GM12892 (cell line): ENCODE measurements around the gene TCEA2.

Experiments used
- DNase-seq: peaks from one replicate; pipeline ENCODE4 v3.0.0; 2011; ENCODE audit not compliant: insufficient read length
- FAIRE-seq: peaks from 2 replicates; lab custom pipeline; 2011; peaks lifted over from hg19 to GRCh38; lab: Jason Lieb, UNC
- POLR2A ChIP-seq: IDR thresholded peaks from 2 replicates; pipeline ENCODE4 v1.6.1; 2011; ENCODE audit warnings: low read depth, low read length, control low read depth
- POLR2AphosphoS5 ChIP-seq: IDR thresholded peaks from 2 replicates; pipeline ENCODE4 v1.6.1; 2011; ENCODE audit warnings: low read depth, low read length, control low read depth
- TAF1 ChIP-seq: IDR thresholded peaks from 2 replicates; pipeline ENCODE4 v1.6.1; 2011; ENCODE audit warnings: low read depth, mild to moderate bottlenecking, control low read depth, low read length, borderline replicate concordance

TCEA2 gene

GRCh38 chr20:64052326-64052722 lies 10.7 kb upstream of the TCEA2 start:
- no peak for DNase-seq
- FAIRE-seq: no peak
- TF ChIP-seq TAF1 (no peak), POLR2AphosphoS5 (no peak), POLR2A (no peak)

GRCh38 chr20:64052987-64053840 lies 9.8 kb upstream of the TCEA2 start:
- no peak for FAIRE-seq
- TF ChIP-seq POLR2AphosphoS5 (no peak), POLR2A (no peak), TAF1 (no peak)
- DNase-seq: no peak

- no peak for DNase-seq
- no peak for TF ChIP-seq TAF1
- TF ChIP-seq POLR2A: no peak
- TF ChIP-seq POLR2AphosphoS5: no peak
- FAIRE-seq: no peak
Measured at GRCh38 chr20:64053841-64054661, 8.9 kb upstream of the TCEA2 start.

GRCh38 chr20:64055396-64055892 lies 7.6 kb upstream of the TCEA2 start:
- FAIRE-seq (no peak), DNase-seq (no peak)
- no peak for TF ChIP-seq POLR2A
- TF ChIP-seq POLR2AphosphoS5: no peak
- TF ChIP-seq TAF1: no peak

GRCh38 chr20:64055893-64056638 lies 6.9 kb upstream of the TCEA2 start:
- TF ChIP-seq POLR2A: no peak
- no peak for TF ChIP-seq POLR2AphosphoS5
- TF ChIP-seq TAF1: no peak
- DNase-seq (no peak), FAIRE-seq (no peak)

GRCh38 chr20:64056639-64056888 lies 6.4 kb upstream of the TCEA2 start:
- no peak for DNase-seq
- TF ChIP-seq POLR2A: no peak
- no peak for FAIRE-seq

GRCh38 chr20:64056889-64057627 lies 5.9 kb upstream of the TCEA2 start:
- no peak for DNase-seq
- FAIRE-seq: peak; percentile 30
- peak; percentile 47; the same call in 1 of the 2 replicates for TF ChIP-seq POLR2A
- no peak for TF ChIP-seq POLR2AphosphoS5

- peak; percentile 86 for FAIRE-seq
- no peak for TF ChIP-seq POLR2A
- no peak for TF ChIP-seq TAF1
Measured at GRCh38 chr20:64057628-64058498, 5.1 kb upstream of the TCEA2 start.

GRCh38 chr20:64058536-64058935 lies 4.5 kb upstream of the TCEA2 start:
- TF ChIP-seq POLR2A (no peak), POLR2AphosphoS5 (no peak), TAF1 (no peak)
- DNase-seq: no peak
- FAIRE-seq: no peak

More at GRCh38 chr20:64057628-64058498, 5.1 kb upstream of the TCEA2 start:
- DNase-seq: peak; percentile 98

GRCh38 chr20:64062276-64062595 lies 762 bp upstream of the TCEA2 start:
- no peak for FAIRE-seq
- TF ChIP-seq POLR2A (no peak), TAF1 (no peak)
- no peak for DNase-seq
